Measurements from ENCODE around the gene SYTL3. TPM values are rescaled to one million over a fixed set of nuclear protein-coding genes. Genes with fewer than 3 reads are reported as not detected.

Gene SYTL3
- total and polyA plus RNA-seq, 10 of the 15 experiments (the other 5 are each of a cell fraction or from before 2014, with no cell fraction given), result 3.3 to 12.1 (median 6.9) TPM

- Histone ChIP-seq H3K36me3 (ENCODE audit: control insufficient read depth in 2 of 2, insufficient read depth in 2 of 2, low read length in 1 of 2) (peaks cover 38 to 41% of the 10 kb centered on the region in 2 experiments), H3K79me2 (ENCODE audit: control insufficient read depth, insufficient read depth, low read length) (no peaks in the 10 kb centered on the region), H3K4me1 (ENCODE audit: control insufficient read depth, insufficient read depth, low read length) (no peaks in the 10 kb centered on the region), H3K4me3 (no peak overlapping the region), H3K4me2 (ENCODE audit: control insufficient read depth, insufficient read depth) (no peak overlapping the region), H3K9me3 (replicated peaks; ENCODE audit: control insufficient read depth, insufficient read depth, low read length) (no peaks in the 10 kb centered on the region), H3K27ac (ENCODE audit: control insufficient read depth, insufficient read depth) (no peak overlapping the region), H4K20me1 (ENCODE audit: control insufficient read depth, insufficient read depth) (no peaks in the 10 kb centered on the region; the same call in 1 of the 2 replicates), H3K9ac (ENCODE audit: control insufficient read depth, insufficient read depth, low read length) (no peak overlapping the region), H2AFZ (ENCODE audit: control insufficient read depth, low read depth, low read length) (no peak overlapping the region), H3K27me3 (replicated peaks in 1 of 2; ENCODE audit: control insufficient read depth in 2 of 2, insufficient read depth in 2 of 2, low read length in 1 of 2) (no peaks in the 10 kb centered on the region)
- no TSS peak for BruUV-seq (replicated peaks)
- 81% methylated on average over 13 of the region's 13 CpGs for WGBS (ENCODE audit: insufficient coverage, insufficient replicate concordance, low lambda C conversion rate, missing lambda C conversion rate)
- intact Hi-C loops (cut with micrococcal nuclease; ENCODE audit: unreplicated experiment) (no loop called here), in situ Hi-C loops (cut with MboI) (no loop called here)
- RAD21 ChIA-PET (ENCODE audit: unreplicated experiment), result interaction anchor here (1.0 to 1.2 kb wide), 2 partner anchors 58 to 196 kb away, joined by 3 to 7 read pairs; no protein-coding TSS in a partner anchor
- TF ChIP-seq NKRF (conservative IDR thresholded peaks at IDR 0.05) (no peak), NFYB (IDR thresholded peaks at IDR 0.05; ENCODE audit: insufficient read depth, low read depth, low read length) (no peak), ZSCAN29 (IDR thresholded peaks at IDR 0.05) (no peak), ESRRA (IDR thresholded peaks at IDR 0.05; ENCODE audit: low read length) (no peak), POLR2A (IDR thresholded peaks at IDR 0.05; ENCODE audit: low read depth, low read length) (peak; percentile 53), KDM1A (IDR thresholded peaks at IDR 0.05; ENCODE audit: borderline replicate concordance) (no peak)
- ATAC-seq (no peak), FAIRE-seq (no peak), DNase-seq (ENCODE audit: low read depth, low spot score) (no peak)
- POLR2A ChIA-PET, result interaction anchor here (0.6 to 1.0 kb wide), 2 partner anchors 9 to 43 kb away, joined by 3 to 5 read pairs; no protein-coding TSS in a partner anchor
- CTCF ChIA-PET, result interaction anchor here (1.2 kb wide), 1 partner anchor 552 kb away, joined by 3 read pairs; no protein-coding TSS in a partner anchor
- SMC1A ChIA-PET (ENCODE audit: uncharacterized antibody, unreplicated experiment), result interaction anchor here (1.2 to 1.4 kb wide), 2 partner anchors 15 to 27 kb away, joined by 3 to 4 read pairs; no protein-coding TSS in a partner anchor
These were observed 115.7 kb downstream of the SYTL3 start for GRCh38 chr6:158765499-158766068.

Data from GM12878 (cell line).